CD4-positive, alpha-beta T cell treated with Interleukin-4 for 1 hour (primary cell): Measurements from ENCODE around the gene ADH5.
A peak's percentile ranks its signal among the peaks of the same experiment; 100 is the strongest.
"Not testable (repeated sequence)": the region's sequence is repeated elsewhere in the genome, so short reads cannot be mapped to it uniquely, and the experiment has no call there.

Source experiments
- DNase-seq, 2 donors: peaks; one replicate each; pipeline ENCODE4 v3.0.0-alpha.2; 2020 to 2022

Gene ADH5

DNA sequence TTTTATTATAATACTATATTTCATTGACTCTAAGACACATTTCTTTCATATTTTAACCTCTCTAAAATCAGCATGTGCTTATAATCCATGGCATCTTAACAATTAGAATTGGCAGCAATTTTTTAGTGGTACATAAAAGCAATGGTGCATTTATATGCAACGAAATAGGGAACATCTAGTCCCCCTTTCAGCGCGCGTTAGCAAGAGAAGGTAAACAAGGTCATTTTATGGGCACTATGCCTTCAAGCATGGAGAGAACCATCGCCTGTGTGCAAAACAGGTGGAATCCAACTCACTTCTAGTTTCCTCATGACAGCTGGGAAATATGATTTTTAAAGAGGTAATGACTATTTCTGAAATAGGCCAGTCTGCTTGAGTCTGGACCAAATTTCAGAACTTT, 6.4 kb downstream of the ADH5 start:
- DNase-seq: no peak

DNA sequence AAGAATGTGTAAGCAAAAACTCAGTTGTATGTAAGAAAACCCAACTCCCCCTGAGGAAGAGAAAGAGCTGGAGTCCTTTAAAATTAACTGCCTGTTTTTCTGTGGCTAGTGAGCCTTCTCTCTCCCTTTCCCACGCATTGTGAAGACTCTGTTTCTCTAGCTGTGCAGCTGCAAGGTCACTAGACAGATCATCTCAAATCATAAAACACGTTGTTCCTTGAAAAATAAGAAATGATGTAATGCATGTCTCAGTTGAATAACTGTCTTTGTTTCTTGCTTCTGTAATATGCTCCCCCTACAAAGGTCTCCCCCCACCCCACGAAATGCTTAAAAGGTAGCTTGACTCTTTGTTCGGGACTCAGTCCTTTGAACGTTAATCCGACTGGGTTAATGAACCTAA, 7.7 kb downstream of the ADH5 start:
- not testable (repeated sequence) for DNase-seq

DNA sequence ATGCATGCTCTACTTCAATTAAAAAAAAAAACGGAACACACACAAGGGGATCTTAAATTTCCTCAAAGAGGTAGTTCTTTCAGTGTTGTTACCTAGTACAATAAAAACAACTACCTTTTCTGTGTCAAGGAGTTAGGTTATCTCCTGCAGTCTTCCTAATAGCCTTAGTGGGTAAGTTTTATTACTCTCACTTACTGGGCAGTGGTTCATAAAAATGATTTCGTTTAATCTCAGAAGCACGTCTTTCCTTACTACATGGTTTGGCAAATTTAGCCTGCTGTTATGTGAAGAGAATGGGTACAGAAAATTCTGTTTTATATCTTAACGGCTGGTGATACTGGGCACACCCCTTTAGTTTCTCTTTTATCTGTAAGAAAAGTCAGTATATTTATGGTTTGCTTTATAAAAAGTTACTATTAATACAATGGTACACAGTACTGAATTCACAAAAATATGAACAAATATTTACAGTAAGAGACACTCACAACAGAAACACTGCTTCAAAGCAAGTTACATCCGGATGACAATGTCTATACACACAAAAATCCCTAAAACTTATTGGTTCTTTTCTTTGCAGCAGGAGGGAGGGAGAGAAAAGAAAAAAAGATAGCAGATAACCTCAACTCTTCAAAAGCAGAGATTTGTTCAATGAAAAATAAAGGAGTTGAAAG, 8.8 kb downstream of the ADH5 start:
- DNase-seq: no peak

DNA sequence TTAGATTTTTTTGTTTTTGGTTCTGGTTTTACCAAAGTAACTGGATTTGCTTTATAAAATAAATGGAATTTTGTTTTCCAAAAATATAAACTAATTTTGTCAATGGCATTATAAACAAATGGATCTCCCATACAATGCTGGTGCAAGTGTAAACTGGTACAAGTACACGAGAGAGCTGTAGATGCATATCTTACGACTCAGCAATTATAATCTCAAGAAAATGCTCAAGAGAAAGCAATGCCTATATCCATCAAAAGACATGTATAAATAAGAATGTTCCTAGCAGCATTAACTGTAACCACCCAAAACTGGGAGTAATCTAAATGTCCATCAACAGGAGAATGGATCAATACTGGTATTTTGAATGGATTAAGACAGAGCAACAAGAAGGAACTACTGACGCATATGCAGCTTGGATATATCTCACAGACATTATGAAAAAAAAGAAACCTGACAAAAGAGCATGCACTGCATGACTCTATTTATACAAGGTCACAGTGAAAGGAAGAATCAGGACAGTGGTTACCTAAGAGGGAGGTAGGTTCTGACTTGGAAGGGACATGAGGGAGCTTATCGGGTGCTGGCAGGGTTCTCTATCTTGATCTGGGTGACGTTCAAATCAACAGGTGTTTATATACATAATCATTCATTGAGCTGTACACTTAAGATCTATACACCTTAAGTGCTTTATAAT, 9.5 kb downstream of the ADH5 start:
- DNase-seq: no peak

DNA sequence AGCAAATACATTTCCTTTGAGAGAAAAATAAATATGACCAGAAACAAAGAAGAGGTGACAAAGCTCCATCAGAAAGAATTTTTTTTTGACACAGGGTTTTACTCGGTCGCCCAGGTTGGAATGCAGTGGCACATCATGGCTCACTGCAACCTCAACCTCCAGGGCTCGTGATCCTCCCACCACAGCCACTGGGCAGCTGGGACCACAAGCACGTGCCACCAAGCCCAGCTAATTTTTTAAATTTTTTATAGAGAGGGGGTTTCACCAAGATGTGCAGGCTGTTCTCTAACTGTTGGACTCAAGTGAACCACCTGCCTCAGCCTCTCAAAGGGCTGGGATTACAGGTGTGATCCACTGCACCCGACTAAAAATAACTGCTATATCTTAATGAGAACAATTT, 10.3 kb downstream of the ADH5 start:
- no peak for DNase-seq

DNA sequence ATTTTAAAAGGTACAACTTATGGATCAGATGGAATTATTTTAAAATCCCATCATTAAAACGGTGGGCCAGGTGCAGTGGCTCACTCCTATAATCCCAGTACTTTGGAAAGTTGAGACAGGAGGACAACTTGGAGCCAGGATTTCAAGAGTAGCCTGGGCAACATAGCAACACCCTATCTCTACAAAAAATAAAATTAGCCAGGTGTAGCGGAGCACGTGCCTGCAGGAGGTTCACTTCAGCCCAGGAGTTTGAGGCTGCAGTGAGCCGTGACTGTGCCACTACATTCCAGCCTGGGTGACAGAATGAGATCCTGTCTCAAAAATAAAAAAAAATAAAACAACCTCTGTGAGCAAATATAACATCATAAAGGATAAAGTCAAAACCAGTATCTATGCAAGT, 11.4 kb downstream of the ADH5 start:
- DNase-seq: no peak

DNA sequence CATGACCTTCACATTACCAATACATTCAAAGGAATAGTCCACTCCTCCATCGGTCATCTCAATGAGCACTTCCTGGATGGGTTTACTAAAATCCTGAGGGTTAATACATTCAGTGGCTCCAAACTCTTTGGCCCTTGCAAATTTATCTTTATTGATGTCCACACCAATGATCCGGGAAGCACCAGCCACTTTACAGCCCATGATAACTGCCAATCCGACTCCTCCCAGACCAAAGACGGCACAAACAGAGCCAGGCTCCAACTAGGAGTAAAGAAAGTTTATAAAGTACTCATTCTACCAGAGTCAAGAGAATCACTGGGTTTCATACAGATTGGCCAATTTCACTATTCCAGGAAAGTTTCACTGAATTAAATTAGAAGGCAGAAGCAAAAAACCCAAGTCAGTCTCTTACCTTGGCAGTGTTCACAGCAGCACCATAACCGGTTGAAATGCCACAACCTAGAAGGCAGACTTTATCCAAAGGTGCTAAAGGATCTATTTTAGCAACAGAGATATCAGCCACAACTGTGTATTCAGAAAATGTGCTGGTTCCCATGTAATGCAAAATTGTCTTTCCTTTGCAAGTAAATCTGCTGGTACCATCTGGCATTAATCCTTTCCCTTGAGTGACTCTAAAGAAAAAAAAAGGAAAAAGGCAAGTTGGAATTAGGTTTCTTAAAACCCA, 12.2 kb downstream of the ADH5 start:
- no peak for DNase-seq

DNA sequence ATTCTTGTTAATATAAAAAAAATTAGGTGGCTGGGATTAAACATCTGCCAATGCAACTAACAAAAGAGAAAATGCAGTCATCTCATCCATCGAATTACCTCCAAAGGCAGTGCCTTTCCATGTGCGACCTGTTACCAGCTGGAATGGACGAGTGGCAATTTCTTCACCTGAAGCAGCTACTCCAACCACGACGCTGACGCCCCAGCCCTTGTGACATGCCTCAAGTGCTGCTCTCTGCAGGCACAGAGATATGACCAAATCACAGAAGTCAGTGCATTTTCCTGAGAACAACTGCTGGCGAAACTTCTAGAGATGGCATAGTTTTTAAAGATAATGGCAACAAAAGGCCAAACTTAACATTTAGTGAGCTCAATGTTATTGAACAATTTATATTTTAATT, 13.8 kb downstream of the ADH5 start:
- DNase-seq: no peak

DNA sequence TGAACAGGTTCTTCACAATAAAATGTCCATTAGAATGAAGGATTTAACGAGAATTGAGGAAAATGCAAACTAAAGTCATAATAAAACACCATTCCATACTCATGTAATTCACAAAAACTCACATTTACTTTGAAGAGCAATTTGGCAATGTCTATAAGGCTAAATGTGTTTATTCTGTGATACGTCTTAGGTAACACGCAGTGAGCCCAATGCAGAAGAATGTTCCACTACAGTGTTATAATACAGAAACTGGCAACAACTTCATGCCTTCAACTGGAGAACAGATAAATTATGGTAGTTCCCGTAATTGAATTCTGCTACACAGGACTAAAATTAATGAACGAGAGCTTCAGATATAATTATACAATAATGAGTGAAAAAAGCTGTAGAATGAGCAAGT, 17.4 kb downstream of the ADH5 start:
- no peak for DNase-seq

DNA sequence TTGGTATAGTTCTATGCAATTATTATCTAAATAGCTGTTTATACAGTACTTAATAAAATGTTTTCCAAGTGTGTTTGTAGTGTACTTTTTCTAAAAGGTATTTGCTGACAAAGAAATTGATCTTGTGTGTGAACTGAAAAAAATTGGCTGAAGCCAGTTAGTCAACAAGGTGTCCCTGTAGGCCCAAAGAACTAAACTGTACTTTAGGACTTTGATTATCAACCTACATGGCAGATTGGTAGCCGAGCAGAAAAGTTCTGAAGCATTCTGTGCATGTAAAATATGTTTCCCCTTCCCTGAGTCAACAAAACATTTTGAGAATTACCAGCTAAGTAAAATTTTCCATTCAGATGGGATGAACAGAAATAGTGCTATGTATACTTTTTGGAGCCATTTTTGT, 21.0 kb downstream of the ADH5 start:
- no peak for DNase-seq

DNA sequence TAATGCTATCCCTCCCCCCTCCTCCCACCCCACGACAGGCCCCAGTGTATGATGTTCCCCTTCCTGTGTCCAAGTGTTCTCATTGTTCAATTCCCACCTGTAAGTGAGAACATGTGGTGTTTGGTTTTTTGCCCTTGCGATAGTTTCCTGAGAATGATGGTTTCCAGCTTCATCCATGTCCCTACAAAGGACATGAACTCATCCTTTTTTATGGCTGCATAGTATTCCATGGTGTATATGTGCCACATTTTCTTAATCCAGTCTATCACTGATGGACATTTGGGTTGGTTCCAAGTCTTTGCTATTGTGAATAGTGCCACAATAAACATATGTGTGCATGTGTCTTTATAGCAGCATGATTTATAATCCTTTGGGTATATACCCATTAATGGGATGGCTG, 23.1 kb downstream of the ADH5 start:
- not testable (repeated sequence) for DNase-seq

DNA sequence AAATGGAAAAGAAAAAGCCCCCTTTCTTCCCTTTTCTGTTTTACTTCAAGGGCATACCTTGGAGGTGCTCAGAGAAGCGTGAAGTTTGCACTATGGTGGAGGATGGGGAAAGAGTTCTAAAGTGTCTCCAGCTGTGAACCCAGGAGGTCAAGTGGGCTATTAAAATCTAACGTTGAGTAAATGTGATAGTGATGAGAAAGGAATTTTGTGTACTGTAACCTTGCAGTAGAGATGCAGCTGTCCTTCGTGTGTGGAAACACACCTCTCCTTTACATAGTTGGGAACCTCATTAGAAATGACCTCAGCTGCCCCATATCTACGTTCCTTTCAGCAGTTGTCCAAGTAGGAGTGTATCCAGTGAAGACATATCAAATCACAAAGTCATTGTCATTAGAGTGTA, 26.5 kb downstream of the ADH5 start:
- no peak for DNase-seq

DNA sequence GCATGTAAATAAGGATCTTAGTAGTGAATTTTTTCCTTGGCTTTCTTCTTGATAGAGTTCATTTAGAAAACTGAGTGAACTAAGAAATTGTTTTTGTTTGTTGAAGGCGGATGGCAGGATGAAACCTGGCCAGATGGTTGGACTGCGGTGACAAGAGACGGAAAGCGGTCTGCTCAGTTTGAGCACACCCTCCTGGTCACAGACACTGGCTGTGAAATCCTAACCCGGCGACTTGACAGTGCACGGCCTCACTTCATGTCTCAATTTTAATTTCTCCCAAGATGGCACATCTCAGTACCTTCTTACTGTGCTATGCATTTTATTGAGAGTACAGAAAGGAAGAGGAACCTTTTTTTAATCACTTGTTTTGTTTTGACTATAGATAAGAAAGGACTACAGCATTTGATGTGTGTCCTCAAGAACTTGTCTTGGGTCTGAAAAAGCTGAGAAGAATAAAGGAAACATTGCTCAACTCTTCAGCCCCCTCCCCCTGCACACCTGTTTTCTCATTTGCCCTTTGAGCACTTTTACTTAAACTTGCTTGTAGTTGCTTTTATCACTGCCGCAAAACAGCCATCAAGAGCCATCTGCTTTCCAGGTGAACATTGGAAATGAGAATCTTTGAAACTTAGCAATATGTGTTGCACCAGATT, 27.4 kb downstream of the ADH5 start:
- no peak for DNase-seq

DNA sequence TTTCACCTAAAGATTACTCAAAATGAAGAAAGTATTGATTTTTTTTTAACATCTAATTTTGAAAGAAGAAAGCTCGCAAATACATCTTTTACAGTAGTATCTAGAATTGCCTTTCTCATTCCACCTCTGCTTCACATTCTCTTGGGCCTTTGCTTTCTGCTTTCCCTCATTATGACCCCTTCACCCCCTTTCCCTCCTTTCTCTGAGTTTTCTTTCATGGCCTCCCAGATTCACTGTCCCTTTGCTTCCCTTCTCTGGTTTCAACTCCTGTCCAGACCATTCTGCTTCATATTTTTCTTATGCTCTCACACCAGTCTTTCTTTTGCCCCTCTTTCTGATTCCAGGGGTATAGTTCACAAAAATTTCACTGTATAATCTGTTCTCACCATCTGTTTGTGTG, 29.0 kb downstream of the ADH5 start:
- no peak for DNase-seq

DNA sequence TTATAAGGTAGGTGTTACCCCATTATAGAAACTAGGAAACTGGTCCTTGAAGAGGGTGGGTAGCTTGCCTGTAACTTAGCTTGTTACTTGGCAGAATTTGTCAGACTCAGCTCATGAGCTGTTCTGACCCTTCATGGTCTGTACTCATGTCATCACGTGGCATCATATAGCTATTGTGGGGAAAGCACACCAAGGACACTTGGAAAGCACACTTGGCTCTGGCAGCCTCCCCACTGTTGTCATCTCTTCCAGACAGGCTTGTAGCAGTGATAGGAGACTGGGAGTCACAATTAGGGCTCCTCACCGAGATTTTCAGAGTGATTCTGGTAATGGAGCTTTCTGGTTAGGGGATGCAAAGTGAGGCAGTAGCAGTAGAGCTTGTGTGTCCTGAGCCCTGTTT, 30.4 kb downstream of the ADH5 start:
- DNase-seq: no peak

DNA sequence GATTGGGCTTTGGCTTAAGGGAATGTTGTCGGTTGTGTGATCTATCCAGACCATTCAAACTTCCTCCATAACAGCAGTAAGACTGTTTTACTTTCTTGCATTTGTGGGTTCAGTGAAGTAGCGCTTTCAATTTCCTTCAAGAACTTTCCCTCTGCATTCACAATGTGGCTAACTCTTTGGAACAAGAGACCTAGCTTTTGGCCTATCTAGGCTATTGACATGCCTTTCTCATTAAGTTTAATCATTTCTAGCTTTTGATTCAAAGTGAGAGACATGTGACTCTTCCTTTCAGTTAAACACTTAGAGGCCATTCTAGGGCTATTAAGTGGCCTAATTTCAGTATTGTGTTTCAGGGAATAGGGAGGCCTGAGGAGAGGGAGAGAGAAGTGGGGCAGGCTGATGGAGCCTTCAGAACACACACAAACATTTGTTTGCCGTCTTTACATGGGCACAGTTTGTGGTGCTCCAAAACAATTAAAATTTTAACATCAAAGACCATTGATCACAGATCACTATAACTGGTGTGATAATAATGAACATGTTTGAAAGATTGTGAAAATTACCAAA, 34.1 kb downstream of the ADH5 start:
- no peak for DNase-seq

DNA sequence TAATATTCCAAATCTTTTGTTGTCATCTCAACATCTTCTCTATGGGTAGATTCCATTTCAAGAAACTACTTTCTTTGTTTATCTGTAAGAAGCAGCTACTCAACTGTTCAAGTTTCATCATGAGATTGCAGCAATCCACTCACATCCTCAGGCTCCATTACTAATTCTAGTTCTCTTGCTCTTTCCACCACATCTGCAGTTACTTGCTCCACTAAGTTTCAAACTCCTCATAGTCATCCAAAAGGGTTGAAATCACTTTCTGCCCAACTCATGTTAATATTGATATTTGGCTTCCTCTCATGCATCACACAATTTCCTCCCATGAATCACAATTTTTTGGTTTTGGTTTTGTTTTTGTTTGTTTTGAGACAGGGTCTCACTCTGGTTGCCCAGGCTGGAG, 35.7 kb downstream of the ADH5 start:
- DNase-seq: no peak

DNA sequence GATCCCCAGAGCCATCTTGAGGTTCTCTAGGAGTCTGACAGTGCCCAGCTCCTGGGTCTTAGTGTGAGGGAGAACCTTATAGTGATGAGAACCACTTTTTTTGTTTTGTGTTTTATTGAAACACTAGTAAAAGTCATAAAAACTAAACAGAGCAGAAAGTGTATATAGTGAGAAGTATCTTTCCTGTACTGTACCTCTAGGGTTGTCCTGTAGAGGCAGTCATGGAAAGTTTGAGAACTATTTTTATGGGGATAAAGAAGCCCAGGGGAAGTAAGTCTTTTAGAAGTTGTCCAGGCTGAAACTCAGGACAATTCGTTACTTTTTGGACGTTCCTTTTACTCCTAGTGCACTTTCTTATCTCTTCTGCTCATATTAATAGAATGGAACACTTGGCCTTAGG, 40.9 kb downstream of the ADH5 start:
- DNase-seq: no peak

DNA sequence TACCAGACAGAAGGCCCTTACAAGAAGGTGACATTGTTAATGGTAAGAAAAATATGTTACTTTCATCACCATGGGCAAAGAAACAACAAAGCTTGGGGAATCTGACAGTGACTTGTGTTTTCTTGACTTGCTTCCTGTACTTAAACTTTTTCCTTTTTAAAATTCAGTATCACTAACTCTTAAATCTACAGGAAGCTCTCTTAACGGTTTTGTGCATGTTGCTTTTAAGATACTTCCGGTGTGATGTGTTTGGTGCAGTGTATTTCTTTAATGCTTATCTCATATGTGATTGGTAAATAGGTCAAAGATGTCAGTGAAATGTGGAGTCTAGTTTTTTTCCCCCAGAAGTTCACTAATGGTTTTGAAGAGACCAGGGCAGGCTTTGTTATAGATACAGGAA, 45.2 kb downstream of the ADH5 start:
- peak in 1 of 2 donors; percentile 73 for DNase-seq

DNA sequence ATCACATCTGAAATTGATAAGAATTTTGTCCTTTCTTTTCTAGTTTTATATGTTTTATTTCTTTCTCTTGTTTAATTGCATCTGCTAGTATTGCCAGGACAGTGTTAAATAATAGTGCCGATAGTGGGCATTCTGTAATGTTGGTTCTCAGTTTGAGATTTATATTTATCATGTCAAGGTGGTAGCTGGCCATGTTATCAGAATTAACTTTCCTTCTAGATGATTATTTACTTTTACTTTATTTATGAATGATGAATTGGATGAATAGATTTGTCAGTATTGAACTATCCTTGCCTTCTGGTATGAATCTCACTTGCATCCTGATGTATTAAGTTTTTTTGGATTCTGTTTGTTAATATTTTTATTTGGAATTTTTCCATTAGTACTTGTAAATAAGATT, 50.4 kb downstream of the ADH5 start:
- DNase-seq: no peak

DNA sequence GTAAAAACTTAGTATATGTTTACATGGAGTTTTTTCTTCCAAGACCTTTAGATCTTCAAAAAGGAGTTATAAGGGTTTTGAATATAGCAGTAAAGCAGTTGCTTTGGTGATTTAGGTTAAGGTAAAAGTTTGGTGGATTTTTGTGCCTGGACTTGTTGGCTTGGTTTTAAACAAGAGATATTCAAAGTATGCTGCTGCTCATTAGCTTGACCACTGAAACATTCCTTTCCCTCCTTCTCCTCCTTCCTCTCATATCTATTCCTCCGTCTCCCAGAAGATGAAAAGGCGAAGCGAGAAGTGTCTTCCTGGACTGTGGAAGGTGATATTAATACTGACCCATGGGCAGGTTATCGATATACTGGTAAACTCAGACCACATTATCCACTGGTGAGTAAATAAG, 54.6 kb downstream of the ADH5 start:
- DNase-seq: no peak

DNA sequence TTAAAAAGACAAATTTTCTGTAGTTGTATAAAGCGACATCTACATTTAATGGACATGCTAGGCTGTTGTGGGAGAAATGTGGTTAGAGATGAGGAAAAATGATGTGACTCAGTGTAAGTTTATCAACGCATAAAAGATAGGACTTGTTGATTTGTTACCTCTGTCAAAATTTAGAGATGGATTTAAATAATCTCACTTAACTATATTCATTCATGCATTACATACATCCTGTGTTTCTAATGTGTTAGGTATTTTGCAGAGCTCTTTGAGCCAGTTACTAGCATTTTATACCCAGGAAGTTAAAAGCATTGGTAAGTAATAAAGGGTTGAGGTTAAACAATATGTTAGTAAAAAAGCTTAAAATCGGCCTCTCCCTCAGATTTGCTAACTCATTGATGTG, 58.7 kb downstream of the ADH5 start:
- no peak for DNase-seq

DNA sequence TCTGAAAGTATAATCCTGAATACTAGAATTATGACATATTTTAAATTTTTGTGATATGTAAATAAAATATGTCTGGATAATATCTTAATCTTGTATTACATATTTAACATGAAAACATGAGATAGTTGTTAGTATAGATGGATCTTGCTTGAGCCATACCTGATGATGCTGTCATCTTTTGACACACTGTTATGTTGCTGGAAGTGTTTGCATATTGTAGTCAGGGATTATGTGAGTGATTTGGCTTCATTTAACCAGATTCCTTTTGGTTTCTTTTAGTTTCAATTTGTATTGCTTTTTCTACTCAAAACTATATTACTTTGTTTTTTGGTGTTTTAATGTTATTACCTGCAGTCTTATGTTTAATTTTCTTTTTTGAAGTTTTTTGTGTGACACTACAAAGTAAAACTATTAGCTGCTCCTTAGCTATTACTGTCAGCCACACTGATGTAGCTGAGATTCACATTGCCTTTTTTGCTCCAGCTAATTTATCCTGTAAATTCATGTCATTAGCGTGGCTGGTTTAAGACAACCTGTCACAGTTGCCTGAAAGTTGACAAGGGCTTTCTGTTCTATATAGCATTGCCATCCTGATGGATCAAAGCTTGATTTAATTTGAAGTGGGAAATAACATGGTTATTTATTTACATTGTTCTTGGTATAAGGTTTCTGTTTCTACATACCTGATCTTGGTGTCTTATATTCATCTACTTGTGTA, 59.4 kb downstream of the ADH5 start:
- no peak for DNase-seq
